SK-N-SH (cell line): Measurements from ENCODE around the gene TRAFD1.

ENCODE experiments used
- CTCF ChIP-seq: fragments of 200-600 bp; sonication (generic); IDR thresholded peaks from 2 replicates; pipeline ENCODE4 v1.6.1; 2017; ENCODE audit warnings: antibody characterized with exemption, mild to moderate bottlenecking, moderate library complexity
- ELF1 ChIP-seq: IDR thresholded peaks from 2 replicates; pipeline ENCODE4 v1.4.0; 2012
- EP300 ChIP-seq, 2 experiments: IDR thresholded peaks; 2 replicates each; pipeline versions ENCODE4 v1.4.0 to v1.6.1; 2012; ENCODE audit warnings: borderline replicate concordance in 1 of 2, low read depth in 1 of 2, low read length in 1 of 2
- FOXJ3 ChIP-seq: sonication (generic); formaldehyde crosslinking; IDR thresholded peaks from 2 replicates; pipeline ENCODE4 v1.5.1; 2020; ENCODE audit warnings: mild to moderate bottlenecking, missing genetic modification reagents
- FOXM1 ChIP-seq: IDR thresholded peaks from 2 replicates; pipeline ENCODE4 v1.4.0; 2012; ENCODE audit warnings: low read depth, mild to moderate bottlenecking
- MAX ChIP-seq: IDR thresholded peaks from 2 replicates; pipeline ENCODE4 v1.4.0; 2012; ENCODE audit warnings: low read depth
- MXI1 ChIP-seq: IDR thresholded peaks from 2 replicates; pipeline ENCODE4 v1.6.1; 2012; ENCODE audit warnings: mild to moderate bottlenecking, low read depth, low read length, improper control_type of control experiment
- POLR2AphosphoS5 ChIP-seq: IDR thresholded peaks from 2 replicates; pipeline ENCODE4 v1.6.1; 2012; ENCODE audit warnings: low read depth, low read length
- RAD21 ChIP-seq: IDR thresholded peaks from 2 replicates; pipeline ENCODE4 v1.6.1; 2012; ENCODE audit warnings: mild to moderate bottlenecking, low read length
- RCOR1 ChIP-seq: fragments of 150-350 bp; IDR thresholded peaks from 2 replicates; pipeline ENCODE4 v1.6.1; 2017; ENCODE audit warnings: antibody characterized with exemption, low read length
- TAF1 ChIP-seq: IDR thresholded peaks from 2 replicates; pipeline ENCODE4 v1.6.1; 2012; ENCODE audit warnings: low read depth, mild to moderate bottlenecking, low read length, moderate library complexity, borderline replicate concordance
- TCF12 ChIP-seq: IDR thresholded peaks from 2 replicates; pipeline ENCODE4 v1.4.0; 2012
- TEAD4 ChIP-seq: IDR thresholded peaks from 2 replicates; pipeline ENCODE4 v1.4.0; 2012; ENCODE audit warnings: mild to moderate bottlenecking, borderline replicate concordance; ENCODE audit not compliant: insufficient read depth
- YY1 ChIP-seq: IDR thresholded peaks from 2 replicates; pipeline ENCODE4 v1.4.0; 2012; ENCODE audit warnings: low read depth, mild to moderate bottlenecking

GRCh38 chr12:112146123-112146522, 20.8 kb downstream of the TRAFD1 start:
- no peak for TF ChIP-seq CTCF
- TF ChIP-seq EP300 (IDR thresholded peaks at IDR 0.05; ENCODE audit: borderline replicate concordance in 1 of 2, low read depth in 1 of 2, low read length in 1 of 2), result no peak
- no peak for TF ChIP-seq RCOR1
- no peak for TF ChIP-seq MXI1
- TF ChIP-seq FOXJ3 (CRISPR knock-in tag), result no peak
- no peak for TF ChIP-seq TCF12
- no peak for TF ChIP-seq RAD21
- TF ChIP-seq YY1, result no peak
- no peak for TF ChIP-seq TEAD4
- TF ChIP-seq TAF1, result no peak
- no peak for TF ChIP-seq ELF1
- TF ChIP-seq MAX, result no peak
- no peak for TF ChIP-seq POLR2AphosphoS5
- no peak for TF ChIP-seq FOXM1
